ENCODE measurements around the gene MYD88.

Gene MYD88

DNA sequence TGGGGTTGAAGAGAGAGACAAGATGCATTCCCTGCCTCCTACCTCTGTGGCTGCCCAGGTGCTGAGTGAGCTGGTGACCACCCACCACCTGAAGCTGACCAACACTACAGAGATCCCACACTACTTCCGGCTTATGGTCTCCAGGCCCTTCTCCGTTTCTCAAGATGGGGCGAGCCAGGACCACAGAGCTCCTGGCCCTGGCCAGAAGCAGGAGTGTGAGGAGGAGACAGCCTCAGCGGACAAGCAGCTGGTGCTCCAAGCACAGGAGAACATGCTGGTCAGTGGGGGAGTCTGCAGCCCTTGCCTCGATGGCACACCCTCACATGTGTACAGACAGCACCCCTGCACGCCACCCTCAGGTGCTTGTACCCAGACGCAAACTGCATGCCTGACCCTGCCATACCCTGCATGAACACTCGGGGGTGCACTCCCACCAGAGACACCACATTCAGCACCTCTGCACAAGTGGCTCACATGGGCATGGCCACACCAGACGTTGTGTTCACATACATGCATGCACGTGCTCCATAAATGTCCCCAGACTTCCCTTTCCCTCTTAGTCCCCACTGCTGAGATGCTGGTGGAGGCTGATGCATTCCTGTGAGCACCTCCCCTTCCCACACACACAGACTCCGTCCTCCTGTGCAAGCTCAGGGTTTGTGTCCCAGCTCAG is 20.6 kb upstream of the MYD88 start:
- Histone ChIP-seq H3K36me3 (ENCODE audit: insufficient read depth, low read length) (no peaks in the 10 kb centered on the region; the same call in 1 of the 2 replicates), H3K9me3 (ENCODE audit: control insufficient read depth, insufficient read depth, low read length) (no peaks in the 10 kb centered on the region), H3K4me1 (ENCODE audit: insufficient read depth, low read length) (no peaks in the 10 kb centered on the region), H3K9ac (ENCODE audit: low read depth, low read length) (no peak overlapping the region)

- Histone ChIP-seq H3K9me3 (ENCODE audit: control insufficient read depth, insufficient read depth, low read length) (no peaks in the 10 kb centered on the region), H3K36me3 (ENCODE audit: insufficient read depth, low read length) (no peaks in the 10 kb centered on the region; the same call in 1 of the 2 replicates), H3K4me1 (ENCODE audit: insufficient read depth, low read length) (no peaks in the 10 kb centered on the region), H3K9ac (ENCODE audit: low read depth, low read length) (no peak overlapping the region)
Measured at GRCh38 chr3:38118421-38119247, 19.8 kb upstream of the MYD88 start.

DNA sequence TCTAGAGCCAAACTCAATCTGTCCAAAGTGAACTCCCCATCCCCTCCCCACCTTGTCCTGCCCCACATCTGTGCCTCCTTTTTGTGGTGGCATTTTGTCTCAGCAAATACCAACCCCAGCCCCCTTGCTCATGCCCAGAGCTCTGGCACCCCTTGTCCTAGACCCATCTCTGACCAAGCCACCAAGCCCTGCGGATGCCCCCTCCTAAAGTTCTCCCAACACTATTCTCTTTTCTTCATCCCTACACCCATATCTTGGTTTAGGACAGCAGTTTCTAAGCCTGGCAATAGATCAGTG is 19.3 kb upstream of the MYD88 start:
- Histone ChIP-seq H3K36me3 (ENCODE audit: insufficient read depth, low read length) (no peaks in the 10 kb centered on the region; the same call in 1 of the 2 replicates), H3K4me1 (ENCODE audit: insufficient read depth, low read length) (no peaks in the 10 kb centered on the region), H3K9me3 (ENCODE audit: control insufficient read depth, insufficient read depth, low read length) (no peaks in the 10 kb centered on the region), H3K9ac (ENCODE audit: low read depth, low read length) (no peak overlapping the region)

DNA sequence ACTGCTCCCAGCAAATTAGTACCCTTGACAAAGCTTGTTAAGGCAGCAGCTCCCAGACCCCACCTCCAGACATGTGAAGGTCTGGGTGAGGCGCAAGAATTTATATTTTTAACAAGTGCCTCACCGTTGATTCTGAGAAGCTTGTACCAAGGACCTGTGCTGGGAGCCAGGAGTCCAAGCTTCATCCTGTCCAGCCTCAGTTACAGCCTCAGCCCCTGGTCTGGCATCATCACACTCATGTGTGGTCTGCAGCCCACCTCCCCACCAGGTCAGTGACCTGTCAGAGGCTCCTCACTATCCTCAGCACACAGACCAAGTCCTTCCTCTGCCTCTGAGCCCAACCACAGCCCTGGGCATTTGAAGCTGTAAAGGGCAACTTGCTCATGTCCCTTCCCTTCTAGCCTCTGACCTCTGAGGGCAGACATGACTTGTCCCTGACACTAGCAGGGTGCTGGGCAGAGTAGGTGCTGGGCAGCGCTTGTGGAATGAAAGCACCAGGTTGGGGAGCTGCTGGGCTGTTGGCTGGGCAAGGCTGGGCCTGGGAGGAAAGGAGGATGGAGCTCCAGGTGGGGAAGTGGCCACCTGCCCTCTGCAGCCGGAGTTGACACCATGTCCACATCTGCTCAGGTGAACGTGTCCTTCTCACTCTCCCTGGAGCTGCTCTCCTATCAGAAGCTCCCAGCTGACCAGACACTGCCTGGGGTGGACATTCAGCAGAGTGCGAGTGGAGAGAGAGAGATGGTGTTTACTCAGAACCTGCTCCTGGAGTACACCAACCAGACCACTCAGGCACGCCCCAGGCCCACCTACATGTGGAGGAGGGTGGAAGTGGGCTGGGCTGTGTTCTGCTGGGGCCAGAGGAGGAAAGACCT is 18.4 kb upstream of the MYD88 start:
- peaks cover 6% of the 10 kb centered on the region; the same call in 1 of the 2 replicates for H3K36me3 ChIP-seq (ENCODE audit: insufficient read depth, low read length)
- no peaks in the 10 kb centered on the region for H3K4me1 ChIP-seq (ENCODE audit: insufficient read depth, low read length)
- H3K9me3 ChIP-seq (ENCODE audit: control insufficient read depth, insufficient read depth, low read length): no peaks in the 10 kb centered on the region
- H3K9ac ChIP-seq (ENCODE audit: low read depth, low read length): no peak overlapping the region

- no peak overlapping the region for H3K9ac ChIP-seq (ENCODE audit: low read depth, low read length)
- H3K36me3 ChIP-seq (ENCODE audit: insufficient read depth, low read length): peaks cover 6% of the 10 kb centered on the region; the same call in 1 of the 2 replicates
- H3K9me3 ChIP-seq (ENCODE audit: control insufficient read depth, insufficient read depth, low read length): no peaks in the 10 kb centered on the region
- no peaks in the 10 kb centered on the region for H3K4me1 ChIP-seq (ENCODE audit: insufficient read depth, low read length)
Measured at GRCh38 chr3:38120693-38121450, 17.6 kb upstream of the MYD88 start.

DNA sequence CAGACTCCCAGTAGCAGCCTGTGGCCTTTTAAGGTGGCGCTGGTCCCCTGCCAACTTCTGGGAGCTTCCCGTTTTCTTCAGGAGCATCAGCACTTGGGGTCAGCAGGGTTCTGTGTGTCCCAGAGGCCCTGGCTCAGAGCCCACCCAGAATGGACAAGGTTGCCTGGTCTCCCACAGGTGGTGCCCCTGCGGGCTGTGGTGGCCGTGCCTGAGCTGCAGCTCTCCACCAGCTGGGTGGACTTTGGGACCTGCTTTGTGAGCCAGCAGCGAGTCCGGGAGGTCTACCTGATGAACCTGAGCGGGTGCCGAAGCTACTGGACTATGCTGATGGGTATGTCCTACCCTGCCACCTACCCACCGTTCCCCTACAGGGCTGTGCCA is 17.0 kb upstream of the MYD88 start:
- Histone ChIP-seq H3K9me3 (ENCODE audit: control insufficient read depth, insufficient read depth, low read length) (no peaks in the 10 kb centered on the region), H3K36me3 (ENCODE audit: insufficient read depth, low read length) (peaks cover 6% of the 10 kb centered on the region; the same call in 1 of the 2 replicates), H3K4me1 (ENCODE audit: insufficient read depth, low read length) (no peaks in the 10 kb centered on the region), H3K9ac (ENCODE audit: low read depth, low read length) (no peak overlapping the region)

DNA sequence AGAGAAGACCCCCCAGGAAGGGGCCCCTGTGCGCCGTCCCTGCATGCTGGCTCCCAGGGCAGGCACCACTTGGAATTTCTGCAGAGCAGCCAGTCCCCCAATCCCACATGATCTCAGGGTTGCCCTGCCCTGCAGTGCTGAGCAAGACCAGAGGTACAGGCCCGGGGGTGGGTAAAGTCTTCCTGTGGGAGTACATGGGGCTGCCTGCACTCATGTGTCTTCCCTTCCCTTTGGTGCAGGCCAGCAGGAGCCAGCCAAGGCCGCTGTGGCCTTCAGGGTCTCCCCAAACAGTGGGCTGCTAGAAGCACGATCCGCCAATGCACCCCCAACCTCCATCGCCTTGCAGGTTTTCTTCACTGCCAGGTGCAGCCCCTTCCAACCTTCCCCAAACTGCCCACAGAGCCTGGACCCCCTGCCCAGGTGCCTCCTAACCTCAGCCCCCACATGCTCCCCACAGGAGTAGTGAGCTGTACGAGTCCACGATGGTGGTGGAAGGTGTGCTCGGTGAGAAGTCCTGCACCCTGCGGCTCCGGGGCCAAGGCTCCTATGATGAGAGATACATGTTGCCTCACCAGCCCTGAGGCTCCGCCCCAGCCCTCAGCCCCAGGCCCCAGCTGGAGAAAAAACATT is 16.5 kb upstream of the MYD88 start:
- peaks cover 8% of the 10 kb centered on the region; the same call in 1 of the 2 replicates for H3K36me3 ChIP-seq (ENCODE audit: insufficient read depth, low read length)
- no peak overlapping the region for H3K9ac ChIP-seq (ENCODE audit: low read depth, low read length)
- H3K9me3 ChIP-seq (ENCODE audit: control insufficient read depth, insufficient read depth, low read length): no peaks in the 10 kb centered on the region
- H3K4me1 ChIP-seq (ENCODE audit: insufficient read depth, low read length): no peaks in the 10 kb centered on the region

DNA sequence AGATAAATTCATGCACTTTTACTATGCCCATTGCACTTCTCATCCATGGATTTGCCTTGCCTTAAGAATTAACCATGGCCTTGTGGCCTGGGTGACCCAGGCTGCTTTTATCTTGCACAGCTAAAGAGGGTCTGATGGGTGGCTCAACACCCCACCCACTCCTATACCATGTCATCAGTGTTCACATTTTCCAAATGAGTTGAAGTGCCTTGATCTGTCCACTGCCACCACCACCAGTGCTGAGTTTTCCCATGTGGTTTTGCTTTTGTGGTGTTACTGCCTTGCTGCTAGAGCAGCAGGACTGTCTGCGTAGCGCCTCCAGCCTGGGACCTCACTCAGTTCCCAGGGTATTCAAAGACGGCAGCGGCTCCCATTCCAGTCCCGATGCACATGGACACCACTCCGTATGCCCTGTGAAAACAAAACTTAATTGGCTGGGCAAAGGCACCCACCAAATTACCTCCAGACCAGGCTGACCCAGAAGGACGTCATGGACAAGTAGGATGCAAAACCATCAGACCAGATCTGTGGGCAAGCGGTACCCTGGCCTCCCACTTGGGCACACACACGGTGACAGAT is 15.7 kb upstream of the MYD88 start:
- H3K9ac ChIP-seq (ENCODE audit: low read depth, low read length): no peak overlapping the region
- no peaks in the 10 kb centered on the region for H3K4me1 ChIP-seq (ENCODE audit: insufficient read depth, low read length)
- H3K36me3 ChIP-seq (ENCODE audit: insufficient read depth, low read length): peaks cover 15% of the 10 kb centered on the region; the same call in 1 of the 2 replicates
- H3K9me3 ChIP-seq (ENCODE audit: control insufficient read depth, insufficient read depth, low read length): no peaks in the 10 kb centered on the region

DNA sequence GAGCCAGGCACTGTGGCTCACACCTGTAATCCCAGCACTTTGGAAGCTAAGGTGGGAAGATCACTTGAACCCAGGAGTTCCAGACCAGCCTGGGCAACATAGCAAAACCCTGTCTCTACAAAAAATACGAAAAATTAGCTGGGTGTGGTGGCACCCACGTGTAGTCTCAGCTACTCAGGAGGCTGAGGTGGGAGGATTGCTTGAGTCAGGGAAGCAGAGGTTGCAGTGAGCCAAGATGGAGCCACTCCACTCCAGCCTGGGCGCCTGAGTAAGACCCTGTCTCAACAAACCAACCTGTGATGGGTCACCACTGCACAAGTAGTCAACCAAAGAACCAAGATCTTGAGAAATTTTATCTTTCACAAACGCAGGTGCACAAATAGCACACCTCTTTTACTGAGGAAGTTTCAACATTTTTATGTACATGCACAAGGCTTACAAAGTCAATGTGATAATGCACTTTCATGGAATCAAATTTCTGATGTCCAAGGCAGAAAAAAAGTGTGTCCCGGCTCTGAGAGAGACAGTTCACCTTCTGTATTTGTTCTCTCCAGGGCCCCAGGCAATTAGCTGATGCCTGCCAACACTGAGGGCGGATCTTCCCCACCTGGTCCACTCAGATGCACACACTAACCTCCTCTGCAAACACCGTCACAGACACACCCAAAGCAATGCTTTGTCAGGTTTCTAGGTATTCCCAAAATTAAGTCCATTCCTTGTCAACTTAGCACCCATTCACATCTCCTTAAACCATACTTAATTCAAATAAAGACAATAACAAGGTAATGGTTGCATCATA is 13.9 kb upstream of the MYD88 start:
- no peak overlapping the region for H3K9ac ChIP-seq (ENCODE audit: low read depth, low read length)

DNA sequence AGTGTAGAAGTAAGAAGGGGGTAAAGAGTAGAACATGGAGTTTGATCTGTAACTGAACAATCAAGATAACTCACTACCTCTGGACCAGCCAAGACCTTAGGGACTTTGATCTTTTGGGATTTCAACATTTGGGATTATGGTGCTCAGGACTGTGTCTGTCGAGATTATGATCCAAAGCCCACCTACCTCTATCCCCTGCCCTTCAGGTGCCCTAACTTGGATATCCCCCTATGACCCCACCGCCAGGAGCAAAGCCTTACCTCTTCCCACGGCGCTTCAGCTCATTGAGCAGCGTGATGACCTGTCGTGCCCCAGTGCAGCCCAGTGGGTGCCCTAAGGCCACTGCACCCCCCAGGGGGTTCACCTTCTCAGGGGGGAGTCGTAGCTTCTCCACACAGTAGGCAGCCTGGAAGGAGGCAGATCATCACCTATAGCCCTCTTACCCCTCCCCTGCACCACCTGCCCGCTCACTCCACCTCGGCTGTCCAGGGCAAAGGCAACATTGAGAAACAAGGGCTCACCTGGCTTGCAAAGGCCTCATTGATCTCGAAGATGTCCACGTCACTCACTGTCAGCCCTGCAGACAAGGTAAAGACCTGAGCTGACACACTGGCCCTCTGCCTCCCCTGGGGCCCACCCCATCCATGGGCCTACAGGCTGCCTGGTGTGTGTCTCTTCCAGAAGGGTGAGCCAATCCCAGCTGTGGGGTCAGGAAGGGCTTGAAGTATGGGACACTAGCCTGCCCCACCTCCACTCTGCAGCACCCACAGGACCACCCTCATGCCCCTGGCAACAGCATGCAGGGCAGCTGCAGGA is 12.9 kb upstream of the MYD88 start:
- H3K9me3 ChIP-seq (ENCODE audit: control insufficient read depth, insufficient read depth, low read length): no peaks in the 10 kb centered on the region
- H3K4me1 ChIP-seq (ENCODE audit: insufficient read depth, low read length): no peaks in the 10 kb centered on the region
- no peak overlapping the region for H3K9ac ChIP-seq (ENCODE audit: low read depth, low read length)
- H3K36me3 ChIP-seq (ENCODE audit: insufficient read depth, low read length): peaks cover 21% of the 10 kb centered on the region

More for the DNA sequence above, 13.9 kb upstream of the MYD88 start:
- H3K4me1 ChIP-seq (ENCODE audit: insufficient read depth, low read length): no peaks in the 10 kb centered on the region
- peaks cover 21% of the 10 kb centered on the region for H3K36me3 ChIP-seq (ENCODE audit: insufficient read depth, low read length)
- no peaks in the 10 kb centered on the region for H3K9me3 ChIP-seq (ENCODE audit: control insufficient read depth, insufficient read depth, low read length)

DNA sequence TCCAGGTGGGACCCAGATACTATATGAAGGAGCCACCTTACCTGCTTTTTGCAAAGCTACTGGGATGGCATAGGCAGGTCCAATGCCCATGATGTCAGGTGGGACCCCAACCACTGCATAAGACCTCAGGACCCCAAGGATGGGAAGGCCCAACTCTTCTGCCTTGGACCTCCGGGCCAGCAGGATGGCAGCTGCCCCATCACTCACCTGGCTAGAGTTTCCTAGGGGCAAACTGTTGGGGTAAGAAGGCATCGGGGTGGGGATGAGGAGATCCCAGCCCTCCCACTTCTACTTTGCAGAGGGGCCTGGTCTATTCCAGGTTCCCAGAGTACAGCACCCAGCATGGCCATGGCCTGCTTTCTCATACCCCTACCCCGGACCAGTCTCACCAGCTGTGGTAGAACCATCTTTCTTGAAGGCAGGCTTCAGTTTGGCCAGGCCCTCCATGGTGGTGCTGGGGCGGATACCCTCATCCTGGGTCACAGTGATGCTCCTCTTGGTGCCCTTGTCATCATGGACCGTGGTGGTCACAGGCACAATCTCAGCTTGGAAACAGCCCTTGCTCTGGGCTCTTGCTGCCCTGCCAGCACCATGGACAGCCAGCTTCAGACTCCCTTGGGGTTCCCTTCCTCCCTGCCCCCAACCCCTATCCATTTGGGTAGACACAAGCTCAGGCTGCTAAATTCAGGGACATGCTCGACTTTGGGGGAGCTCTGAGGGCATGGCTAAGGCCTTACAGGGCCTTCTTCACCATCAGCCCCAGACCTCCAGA is 12.2 kb upstream of the MYD88 start:
- Histone ChIP-seq H3K9me3 (ENCODE audit: control insufficient read depth, insufficient read depth, low read length) (no peaks in the 10 kb centered on the region), H3K36me3 (ENCODE audit: insufficient read depth, low read length) (peaks cover 28% of the 10 kb centered on the region), H3K9ac (ENCODE audit: low read depth, low read length) (no peak overlapping the region), H3K4me1 (ENCODE audit: insufficient read depth, low read length) (no peaks in the 10 kb centered on the region)
